Bronchial epithelial cell (primary cell): ENCODE data around the gene ATP2B1. TPM values are rescaled to one million over a fixed set of nuclear protein-coding genes. Genes with fewer than 3 reads are reported as not detected.

Experiments
- DNase-seq: peaks from one replicate; pipeline ENCODE4 v3.0.0-alpha.2; 2010; ENCODE audit warnings: low read depth
- FAIRE-seq: peaks from 2 replicates; lab custom pipeline; 2011; peaks lifted over from hg19 to GRCh38; lab: Jason Lieb, UNC
- H3K27me3 ChIP-seq: 2 replicates; pipeline ENCODE4 v1.5.1; 2011; ENCODE audit warnings: low read length; ENCODE audit not compliant: control insufficient read depth, insufficient read depth
- H3K36me3 ChIP-seq: 2 replicates; pipeline ENCODE4 v1.5.1; 2011; ENCODE audit warnings: low read length; ENCODE audit not compliant: control insufficient read depth, insufficient read depth
- H3K4me3 ChIP-seq: 2 replicates; pipeline ENCODE4 v1.5.1; 2011; ENCODE audit warnings: mild to moderate bottlenecking, low read depth, low read length, control low read depth
- CTCF ChIP-seq: IDR thresholded peaks from 2 replicates; pipeline ENCODE4 v1.5.1; 2011; ENCODE audit warnings: mild to moderate bottlenecking, moderate library complexity, low read length, control low read depth, inconsistent platforms; ENCODE audit not compliant: insufficient read depth, severe bottlenecking
- total RNA-seq: library from RNA; depleted of rRNA; stranded (reverse); fragments of >200 nt; gene quantifications from 2 replicates; pipeline ENCODE4 v1.2.1, GENCODE V29; 2014

The ATP2B1 gene
- total RNA-seq, 1 donor from 2014 or later = 69.8 TPM

GRCh38 chr12:89676930-89677329 lies 31.7 kb downstream of the ATP2B1 start:
- no peaks in the 10 kb centered on the region for H3K27me3 ChIP-seq
- TF ChIP-seq CTCF = no peak
- FAIRE-seq = no peak
- no peak for DNase-seq
- H3K36me3 ChIP-seq = no peaks in the 10 kb centered on the region
- H3K4me3 ChIP-seq = no peak overlapping the region

DNA sequence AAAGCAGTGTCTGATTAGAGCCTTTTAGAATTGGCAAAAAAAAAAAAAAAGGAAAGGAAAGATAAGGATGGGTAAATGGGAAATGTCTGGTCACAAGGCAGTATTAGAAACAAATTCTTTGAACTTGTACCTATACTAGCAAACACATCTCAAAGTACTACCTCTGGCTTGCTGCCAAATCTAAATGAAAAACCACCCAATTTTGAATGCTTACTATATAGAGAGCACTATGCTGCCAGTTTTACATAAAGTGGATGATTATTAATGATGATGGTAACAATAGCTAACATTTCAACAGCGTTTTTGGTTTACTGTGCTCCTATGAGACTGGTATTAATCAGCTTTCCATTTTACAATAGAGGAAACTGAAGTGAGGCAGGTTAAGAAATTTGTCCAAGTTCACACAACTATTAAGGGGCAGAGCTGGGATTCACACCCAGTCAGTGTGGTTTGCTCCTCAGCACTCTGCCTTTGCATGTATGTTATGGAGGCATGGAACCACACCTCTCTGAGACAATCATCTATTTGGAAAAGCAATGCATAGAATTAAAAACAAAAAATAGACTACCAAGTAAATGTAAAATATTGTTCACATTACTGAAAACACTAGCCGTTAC lies 34.2 kb downstream of the ATP2B1 start:
- Histone ChIP-seq H3K27me3 (no peaks in the 10 kb centered on the region), H3K4me3 (no peak overlapping the region), H3K36me3 (no peaks in the 10 kb centered on the region)
- no peak for TF ChIP-seq CTCF
- DNase-seq = no peak
- no peak for FAIRE-seq

DNA sequence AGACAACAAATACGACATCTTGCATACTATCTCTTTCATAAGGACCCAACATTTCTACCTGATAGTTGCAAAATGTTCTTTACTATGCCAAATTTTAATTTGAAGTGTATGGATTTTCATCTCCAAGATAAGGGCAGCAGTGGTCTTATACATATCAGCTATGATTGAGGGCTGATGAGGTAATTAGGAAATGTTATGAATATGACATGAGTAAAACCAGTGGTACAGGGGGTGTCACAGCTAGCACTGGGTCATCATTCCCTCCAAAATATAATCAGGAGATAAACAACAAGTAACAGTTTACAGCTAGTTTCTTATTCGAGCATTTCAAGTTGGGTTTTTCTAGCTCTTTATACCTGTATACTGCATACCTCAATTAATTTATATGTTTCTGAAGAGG lies 35.0 kb downstream of the ATP2B1 start:
- DNase-seq (no peak), FAIRE-seq (no peak)
- Histone ChIP-seq H3K36me3 (no peaks in the 10 kb centered on the region), H3K4me3 (no peak overlapping the region), H3K27me3 (no peaks in the 10 kb centered on the region)
- TF ChIP-seq CTCF = no peak

DNA sequence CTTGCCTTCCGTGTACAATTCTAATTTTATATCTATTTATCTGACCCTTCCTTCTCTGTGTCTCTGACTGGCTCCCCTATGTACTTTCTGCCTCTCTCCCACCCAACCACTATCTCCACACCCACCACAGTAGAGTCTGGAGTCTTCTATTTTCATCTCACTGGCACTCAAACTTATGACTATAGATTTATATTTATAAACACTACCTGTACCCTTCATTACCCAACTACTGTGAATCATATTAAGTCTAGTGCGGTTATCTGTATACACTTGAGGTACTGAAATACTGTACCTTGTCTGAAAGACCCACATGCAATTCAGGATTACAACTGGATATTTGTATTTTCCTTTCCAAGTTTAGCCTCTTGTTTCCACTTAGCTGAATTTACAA lies 36.1 kb downstream of the ATP2B1 start:
- no peak for TF ChIP-seq CTCF
- DNase-seq (no peak), FAIRE-seq (no peak)

GRCh38 chr12:89671469-89671868 lies 37.2 kb downstream of the ATP2B1 start:
- Histone ChIP-seq H3K4me3 (no peak overlapping the region), H3K27me3 (no peaks in the 10 kb centered on the region), H3K36me3 (no peaks in the 10 kb centered on the region)
- TF ChIP-seq CTCF = no peak
- no peak for FAIRE-seq
- no peak for DNase-seq

More for the DNA sequence above, 36.1 kb downstream of the ATP2B1 start:
- Histone ChIP-seq H3K27me3 (no peaks in the 10 kb centered on the region), H3K36me3 (no peaks in the 10 kb centered on the region), H3K4me3 (no peak overlapping the region)

DNA sequence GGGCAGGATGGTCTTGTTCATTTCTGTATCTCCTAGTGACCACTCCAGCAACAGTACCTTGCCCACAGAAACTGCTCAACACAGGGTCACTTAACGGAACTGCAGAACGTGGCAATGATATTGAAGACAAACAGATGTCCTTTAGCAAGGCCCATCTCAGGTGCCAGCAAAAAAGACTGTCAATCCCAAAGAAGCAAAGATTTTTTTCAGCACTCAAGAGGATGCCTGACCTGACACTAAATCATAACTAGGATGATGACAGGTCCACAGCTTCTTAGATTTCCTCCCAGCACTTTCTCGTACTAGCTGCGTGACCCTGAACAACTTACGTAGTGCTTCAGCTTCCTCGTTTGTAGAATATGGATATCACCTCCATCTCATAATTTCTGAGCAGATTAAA lies 39.4 kb downstream of the ATP2B1 start:
- no peak for TF ChIP-seq CTCF

More for the DNA sequence above, 39.4 kb downstream of the ATP2B1 start:
- no peaks in the 10 kb centered on the region for H3K36me3 ChIP-seq
- DNase-seq (no peak), FAIRE-seq (no peak)
- no peak overlapping the region for H3K4me3 ChIP-seq
- no peaks in the 10 kb centered on the region for H3K27me3 ChIP-seq
